Measurements from ENCODE around the gene LRCH4. TPM values are rescaled to one million over a fixed set of nuclear protein-coding genes. Genes with fewer than 3 reads are reported as not detected.

The LRCH4 gene
- total and polyA plus RNA-seq, 9 of the 15 experiments (the other 6 are each of a cell fraction or from before 2014, with no cell fraction given), result 0.06 to 63.3 (median 15.0) TPM

DNA sequence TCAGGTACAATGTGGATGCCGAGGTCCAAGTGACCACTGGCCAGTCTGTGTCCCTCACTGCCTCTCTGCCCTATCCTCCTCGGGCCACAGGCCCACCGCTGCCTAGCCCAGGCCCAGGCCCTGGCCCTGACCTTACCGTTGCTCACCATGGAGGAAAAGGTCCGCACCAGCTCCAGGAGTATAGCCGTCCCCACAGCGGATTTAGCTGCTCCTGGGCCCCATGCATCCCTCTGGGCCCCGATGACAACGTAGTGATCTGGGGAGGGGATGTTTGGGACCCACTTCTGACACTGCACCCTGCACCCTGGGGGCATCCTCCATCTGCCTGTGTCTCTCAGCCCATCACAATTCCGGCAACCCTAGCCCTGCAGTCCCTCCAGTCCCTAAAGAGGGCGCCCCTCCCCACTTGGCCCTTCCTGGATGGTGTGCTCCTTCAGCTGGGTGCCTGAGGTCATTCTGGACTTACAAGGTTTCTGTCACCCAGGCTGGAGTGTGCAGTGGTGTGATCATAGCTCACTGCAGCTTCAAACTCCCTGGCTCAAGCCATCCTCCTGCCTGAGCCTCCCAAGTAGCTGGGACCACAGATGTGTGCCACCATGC lies 43.3 kb upstream of the LRCH4 start (continued):
- TF ChIP-seq NR2F6 (CRISPR knock-in tag; IDR thresholded peaks at IDR 0.05) (no peak), SIN3A (IDR thresholded peaks at IDR 0.05; ENCODE audit: borderline replicate concordance in 2 of 2, control insufficient read depth in 1 of 2, low read depth in 2 of 2, low read length in 2 of 2) (peak in 1 of 2 experiments; percentile 33; a peak in 1 of 4 replicates), KLF6 (CRISPR knock-in tag; IDR thresholded peaks at IDR 0.05; ENCODE audit: borderline replicate concordance) (no peak), BCOR (IDR thresholded peaks at IDR 0.05) (peak; percentile 13; the same call in 1 of the 2 replicates), TEAD2 (tag; IDR thresholded peaks at IDR 0.05) (no peak), U2AF1 (optimal IDR thresholded peaks at IDR 0.05; ENCODE audit: low read depth, low read length) (no peak), FOXK2 (conservative IDR thresholded peaks at IDR 0.05 in 1 of 2, IDR thresholded peaks at IDR 0.05 in 1 of 2; ENCODE audit: low read depth in 2 of 2) (no peak), BACH1 (tag; IDR thresholded peaks at IDR 0.05) (no peak), ZNF23 (CRISPR knock-in tag; IDR thresholded peaks at IDR 0.05) (no peak), CAMTA2 (CRISPR knock-in tag; conservative IDR thresholded peaks at IDR 0.05) (no peak), CHD4 (IDR thresholded peaks at IDR 0.05; ENCODE audit: insufficient read depth, insufficient replicate concordance, low read depth, low read length, poor library complexity, severe bottlenecking) (no peak), ZNF124 (CRISPR knock-in tag; IDR thresholded peaks at IDR 0.05) (no peak), CBX1 (IDR thresholded peaks at IDR 0.05; ENCODE audit: low read depth) (no peak), ZNF121 (CRISPR knock-in tag; conservative IDR thresholded peaks at IDR 0.05) (no peak), NEUROD1 (IDR thresholded peaks at IDR 0.05; ENCODE audit: borderline replicate concordance, low read depth, low read length, partially characterized antibody) (no peak), CREB1 (IDR thresholded peaks at IDR 0.05) (no peak), CREB1 (CRISPR knock-in tag; IDR thresholded peaks at IDR 0.05) (no peak), TAF1 (IDR thresholded peaks at IDR 0.05; ENCODE audit: control insufficient read depth, extremely low read depth, insufficient read depth, low read length, severe bottlenecking) (no peak), BMI1 (IDR thresholded peaks at IDR 0.05; ENCODE audit: low read length) (no peak), PRMT5 (CRISPR knock-in tag; IDR thresholded peaks at IDR 0.05) (no peak)
- TF ChIP-seq, protein P1, sequence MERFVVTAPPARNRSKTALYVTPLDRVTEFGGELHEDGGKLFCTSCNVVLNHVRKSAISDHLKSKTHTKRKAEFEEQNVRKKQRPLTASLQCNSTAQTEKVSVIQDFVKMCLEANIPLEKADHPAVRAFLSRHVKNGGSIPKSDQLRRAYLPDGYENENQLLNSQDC (CRISPR knock-in tag; IDR thresholded peaks at IDR 0.05), result no peak
- TF ChIP-seq, protein P2, sequence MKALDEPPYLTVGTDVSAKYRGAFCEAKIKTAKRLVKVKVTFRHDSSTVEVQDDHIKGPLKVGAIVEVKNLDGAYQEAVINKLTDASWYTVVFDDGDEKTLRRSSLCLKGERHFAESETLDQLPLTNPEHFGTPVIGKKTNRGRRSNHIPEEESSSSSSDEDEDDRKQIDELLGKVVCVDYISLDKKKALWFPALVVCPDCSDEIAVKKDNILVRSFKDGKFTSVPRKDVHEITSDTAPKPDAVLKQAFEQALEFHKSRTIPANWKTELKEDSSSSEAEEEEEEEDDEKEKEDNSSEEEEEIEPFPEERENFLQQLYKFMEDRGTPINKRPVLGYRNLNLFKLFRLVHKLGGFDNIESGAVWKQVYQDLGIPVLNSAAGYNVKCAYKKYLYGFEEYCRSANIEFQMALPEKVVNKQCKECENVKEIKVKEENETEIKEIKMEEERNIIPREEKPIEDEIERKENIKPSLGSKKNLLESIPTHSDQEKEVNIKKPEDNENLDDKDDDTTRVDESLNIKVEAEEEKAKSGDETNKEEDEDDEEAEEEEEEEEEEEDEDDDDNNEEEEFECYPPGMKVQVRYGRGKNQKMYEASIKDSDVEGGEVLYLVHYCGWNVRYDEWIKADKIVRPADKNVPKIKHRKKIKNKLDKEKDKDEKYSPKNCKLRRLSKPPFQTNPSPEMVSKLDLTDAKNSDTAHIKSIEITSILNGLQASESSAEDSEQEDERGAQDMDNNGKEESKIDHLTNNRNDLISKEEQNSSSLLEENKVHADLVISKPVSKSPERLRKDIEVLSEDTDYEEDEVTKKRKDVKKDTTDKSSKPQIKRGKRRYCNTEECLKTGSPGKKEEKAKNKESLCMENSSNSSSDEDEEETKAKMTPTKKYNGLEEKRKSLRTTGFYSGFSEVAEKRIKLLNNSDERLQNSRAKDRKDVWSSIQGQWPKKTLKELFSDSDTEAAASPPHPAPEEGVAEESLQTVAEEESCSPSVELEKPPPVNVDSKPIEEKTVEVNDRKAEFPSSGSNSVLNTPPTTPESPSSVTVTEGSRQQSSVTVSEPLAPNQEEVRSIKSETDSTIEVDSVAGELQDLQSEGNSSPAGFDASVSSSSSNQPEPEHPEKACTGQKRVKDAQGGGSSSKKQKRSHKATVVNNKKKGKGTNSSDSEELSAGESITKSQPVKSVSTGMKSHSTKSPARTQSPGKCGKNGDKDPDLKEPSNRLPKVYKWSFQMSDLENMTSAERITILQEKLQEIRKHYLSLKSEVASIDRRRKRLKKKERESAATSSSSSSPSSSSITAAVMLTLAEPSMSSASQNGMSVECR (CRISPR knock-in tag; IDR thresholded peaks at IDR 0.05), result 0 out of 2 replicates have a peak, but pooled peaks have one; percentile 44
- TF ChIP-seq, protein P3, sequence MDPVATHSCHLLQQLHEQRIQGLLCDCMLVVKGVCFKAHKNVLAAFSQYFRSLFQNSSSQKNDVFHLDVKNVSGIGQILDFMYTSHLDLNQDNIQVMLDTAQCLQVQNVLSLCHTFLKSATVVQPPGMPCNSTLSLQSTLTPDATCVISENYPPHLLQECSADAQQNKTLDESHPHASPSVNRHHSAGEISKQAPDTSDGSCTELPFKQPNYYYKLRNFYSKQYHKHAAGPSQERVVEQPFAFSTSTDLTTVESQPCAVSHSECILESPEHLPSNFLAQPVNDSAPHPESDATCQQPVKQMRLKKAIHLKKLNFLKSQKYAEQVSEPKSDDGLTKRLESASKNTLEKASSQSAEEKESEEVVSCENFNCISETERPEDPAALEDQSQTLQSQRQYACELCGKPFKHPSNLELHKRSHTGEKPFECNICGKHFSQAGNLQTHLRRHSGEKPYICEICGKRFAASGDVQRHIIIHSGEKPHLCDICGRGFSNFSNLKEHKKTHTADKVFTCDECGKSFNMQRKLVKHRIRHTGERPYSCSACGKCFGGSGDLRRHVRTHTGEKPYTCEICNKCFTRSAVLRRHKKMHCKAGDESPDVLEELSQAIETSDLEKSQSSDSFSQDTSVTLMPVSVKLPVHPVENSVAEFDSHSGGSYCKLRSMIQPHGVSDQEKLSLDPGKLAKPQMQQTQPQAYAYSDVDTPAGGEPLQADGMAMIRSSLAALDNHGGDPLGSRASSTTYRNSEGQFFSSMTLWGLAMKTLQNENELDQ (CRISPR knock-in tag; IDR thresholded peaks at IDR 0.05; ENCODE audit: borderline replicate concordance), result no peak

Measured in K562 (cell line).